T-helper 17 cell (primary cell): ENCODE measurements around the gene ETFBKMT. TPM values are rescaled to one million over a fixed set of nuclear protein-coding genes. Genes with fewer than 3 reads are reported as not detected.
"Not testable (repeated sequence)": the region's sequence is repeated elsewhere in the genome, so short reads cannot be mapped to it uniquely, and the experiment has no call there.

ENCODE experiments used
- ATAC-seq: fragments of 150-1000 bp; cut with Tn5 transposase; 2 replicates; pipeline ENCODE4 v1.10.0; 2021; ENCODE audit warnings: mild to moderate bottlenecking, moderate library complexity
- DNase-seq, 3 donors: peaks; one replicate each; pipeline versions ENCODE4 v3.0.0 to v3.0.0-alpha.2; 2020 to 2021
- H3K9me3 ChIP-seq: one replicate; pipeline ENCODE4 v1.7.0; 2013; ENCODE audit warnings: low read length, mild to moderate bottlenecking; ENCODE audit not compliant: control insufficient read depth, poor library complexity, severe bottlenecking
- H3K27ac Mint-ChIP-seq: one replicate; pipeline ENCODE4 v1.8.0; 2022; ENCODE audit warnings: mild to moderate bottlenecking, moderate library complexity, mixed read lengths
- H3K27me3 Mint-ChIP-seq: one replicate; pipeline ENCODE4 v1.8.0; 2022; ENCODE audit warnings: mixed read lengths
- H3K36me3 Mint-ChIP-seq: one replicate; pipeline ENCODE4 v1.8.0; 2022; ENCODE audit warnings: low read depth, mixed read lengths
- H3K4me1 Mint-ChIP-seq: one replicate; pipeline ENCODE4 v1.8.0; 2022; ENCODE audit warnings: mild to moderate bottlenecking, mixed read lengths
- H3K4me3 Mint-ChIP-seq: one replicate; pipeline ENCODE4 v1.8.0; 2022; ENCODE audit warnings: mild to moderate bottlenecking, moderate library complexity, mixed read lengths
- total RNA-seq, 4 donors: library from RNA in 2 of 4; stranded (reverse) in 2 of 4; gene quantifications; one replicate each; pipeline ENCODE4 v1.2.3 and lab custom pipeline; 2022 to 2026

ETFBKMT gene
- total RNA-seq, 2 donors from 2014 or later: 1.2 to 1.9 TPM

DNA sequence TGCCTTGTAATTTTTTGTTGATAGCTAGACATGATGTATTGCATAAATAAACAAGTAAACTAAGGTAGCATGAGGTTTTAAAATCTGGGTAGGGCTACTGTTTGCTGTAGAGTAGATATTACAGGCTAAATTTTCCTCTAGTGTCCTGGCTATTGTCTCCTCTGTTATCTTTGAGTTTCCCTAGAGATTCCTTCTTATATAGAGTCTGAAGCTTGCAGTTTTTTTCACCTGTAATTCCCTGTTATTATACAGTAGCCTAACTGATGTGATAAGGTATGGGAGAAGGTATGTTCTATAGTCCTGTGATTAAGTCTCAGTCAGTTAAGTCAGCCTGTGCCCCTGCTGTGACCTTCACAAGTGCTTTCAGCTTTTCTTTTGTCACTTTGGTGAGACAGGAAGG is 9.5 kb downstream of the ETFBKMT start:
- ATAC-seq: no peak
- no peak overlapping the region for H3K27ac Mint-ChIP-seq
- peaks cover 9% of the 10 kb centered on the region for H3K9me3 ChIP-seq
- H3K4me1 Mint-ChIP-seq: no peaks in the 10 kb centered on the region
- H3K27me3 Mint-ChIP-seq: no peaks in the 10 kb centered on the region
- H3K4me3 Mint-ChIP-seq: no peak overlapping the region
- peaks cover 3% of the 10 kb centered on the region for H3K36me3 Mint-ChIP-seq
- no peak for DNase-seq

DNA sequence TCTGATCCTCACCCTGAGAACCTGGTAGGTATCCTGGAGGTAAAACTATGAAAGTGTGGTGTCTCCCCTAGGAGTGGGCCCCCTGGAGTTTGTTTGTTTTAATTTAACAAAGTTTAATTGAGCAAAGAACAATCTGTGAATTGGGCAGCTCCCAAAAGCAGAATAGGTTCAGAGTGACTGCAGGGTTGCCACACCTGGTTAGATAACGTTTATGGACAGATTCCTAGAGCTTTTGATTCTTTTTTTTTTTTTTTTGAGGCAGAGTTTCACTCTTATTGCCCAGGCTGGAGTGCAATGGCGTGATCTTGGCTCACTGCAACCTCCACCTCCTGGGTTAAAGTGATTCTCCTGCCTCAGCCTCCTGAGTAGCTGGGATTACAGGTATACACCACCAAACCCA is 10.1 kb downstream of the ETFBKMT start:
- H3K27ac Mint-ChIP-seq, ATAC-seq, H3K4me3 Mint-ChIP-seq, H3K4me1 Mint-ChIP-seq, H3K36me3 Mint-ChIP-seq, H3K27me3 Mint-ChIP-seq, DNase-seq, H3K9me3 ChIP-seq: not testable (repeated sequence)

DNA sequence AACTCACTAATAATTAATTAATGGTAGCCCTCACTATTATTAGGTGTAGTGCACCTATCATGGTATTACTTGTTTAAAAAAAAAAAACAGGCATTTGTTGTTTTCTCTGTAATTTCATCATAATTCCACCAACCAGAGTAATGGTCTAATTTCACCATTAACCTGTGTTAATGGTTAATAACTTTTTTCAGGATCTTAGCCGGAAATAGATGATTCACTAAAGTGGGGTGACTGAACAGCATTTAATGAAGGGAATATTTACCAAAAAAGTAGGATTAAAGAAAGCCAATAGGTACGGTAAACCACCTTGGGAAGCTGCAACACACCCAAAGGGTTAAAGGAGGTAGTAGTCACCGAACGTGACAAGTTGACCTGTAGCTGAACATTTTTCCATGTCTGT is 13.0 kb downstream of the ETFBKMT start:
- H3K27me3 Mint-ChIP-seq: no peaks in the 10 kb centered on the region
- no peak for ATAC-seq

DNA sequence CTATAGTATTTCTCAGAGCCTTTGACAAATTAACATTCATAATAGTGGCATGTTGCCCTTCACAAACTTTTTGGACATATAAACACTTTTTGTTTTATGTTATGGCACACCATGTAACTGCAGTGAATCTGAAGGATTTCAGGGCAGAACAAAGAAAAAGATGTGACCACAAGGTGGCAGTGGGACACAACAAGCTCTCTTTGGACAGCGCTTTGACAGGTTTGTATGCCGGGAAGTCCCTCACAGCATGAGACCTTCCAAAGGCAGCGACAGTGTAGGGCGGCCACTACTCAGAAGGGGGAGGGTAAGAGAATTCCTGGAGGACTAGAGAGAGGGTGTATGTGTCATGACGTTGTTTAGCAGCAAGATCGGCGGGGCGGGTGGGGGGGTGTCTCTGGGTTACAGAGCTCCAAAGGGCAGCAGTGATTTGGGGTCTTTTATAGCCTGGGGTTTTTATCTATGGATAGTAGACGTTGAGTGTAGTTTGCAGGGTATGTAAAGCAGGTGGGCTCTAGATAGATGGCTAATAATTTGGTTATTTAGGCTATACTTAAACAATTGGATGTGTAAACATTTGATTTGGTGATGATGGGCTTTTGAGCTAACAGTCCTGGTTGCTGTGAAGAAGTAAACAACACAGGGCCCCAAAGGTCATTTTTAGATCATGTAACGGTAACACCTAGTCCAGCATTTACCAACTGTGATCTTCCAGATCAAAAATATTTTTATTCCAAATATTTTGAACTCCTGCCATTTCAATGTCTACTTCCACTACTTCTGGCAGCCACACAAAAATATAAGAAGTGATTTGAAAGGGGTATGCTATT is 22.9 kb downstream of the ETFBKMT start:
- Mint-ChIP-seq H3K27me3 (no peaks in the 10 kb centered on the region), H3K27ac (peak overlapping the region; percentile 0), H3K4me3 (no peak overlapping the region), H3K4me1 (peaks cover 3% of the 10 kb centered on the region), H3K36me3 (peaks cover 2% of the 10 kb centered on the region)
- DNase-seq (peak; percentile 26 to 56 (median 40)), ATAC-seq (peak; percentile 96)
- peaks cover 3% of the 10 kb centered on the region for H3K9me3 ChIP-seq

More for the DNA sequence above, 13.0 kb downstream of the ETFBKMT start:
- Mint-ChIP-seq H3K4me3 (no peak overlapping the region), H3K4me1 (no peaks in the 10 kb centered on the region), H3K36me3 (peaks cover 3% of the 10 kb centered on the region), H3K27ac (no peak overlapping the region)
- peaks cover 9% of the 10 kb centered on the region for H3K9me3 ChIP-seq
- DNase-seq: no peak

DNA sequence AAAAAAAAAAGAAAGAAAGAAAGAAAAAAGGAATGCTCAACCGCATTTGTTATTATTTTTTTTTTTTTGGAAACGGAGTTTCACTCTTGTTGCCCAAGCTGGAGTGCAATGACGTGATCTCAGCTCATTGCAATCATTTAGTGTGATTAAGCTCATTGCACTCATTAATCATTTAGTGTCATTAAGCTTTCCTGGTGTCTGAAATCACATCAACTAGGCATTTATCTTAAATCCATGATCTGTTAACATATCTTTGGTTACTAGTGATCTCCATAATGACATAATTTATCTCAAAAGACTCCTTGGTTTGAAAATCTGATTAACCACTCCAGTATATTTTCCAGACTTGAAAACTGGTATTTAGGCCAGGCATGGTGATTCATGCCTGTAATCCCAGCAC is 26.3 kb downstream of the ETFBKMT start:
- H3K27me3 Mint-ChIP-seq: no peaks in the 10 kb centered on the region
- H3K36me3 Mint-ChIP-seq: peaks cover 2% of the 10 kb centered on the region
- peaks cover 3% of the 10 kb centered on the region for H3K9me3 ChIP-seq
- no peak overlapping the region for H3K27ac Mint-ChIP-seq
- no peak for ATAC-seq
- peaks cover 3% of the 10 kb centered on the region for H3K4me1 Mint-ChIP-seq
- no peak for DNase-seq
- no peak overlapping the region for H3K4me3 Mint-ChIP-seq

DNA sequence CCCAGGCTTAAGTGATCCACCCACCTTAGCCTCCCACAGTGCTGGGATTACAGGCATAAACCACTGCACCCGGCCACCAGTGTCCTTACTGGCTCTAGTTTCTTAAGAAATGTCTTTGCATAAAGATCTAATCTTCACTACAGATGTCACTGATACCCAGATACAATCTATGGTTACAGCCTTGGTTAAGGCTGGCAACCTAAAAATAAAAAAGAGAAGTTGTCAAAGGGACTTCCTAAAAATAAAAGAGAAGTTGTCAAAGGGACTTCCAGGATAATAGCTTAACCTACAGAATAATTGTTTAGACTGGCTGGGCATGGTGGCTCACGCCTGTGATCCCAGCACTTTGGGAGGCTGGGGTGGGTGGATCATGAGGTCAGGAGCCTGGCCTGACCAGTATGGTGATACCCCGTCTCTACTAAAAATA is 27.6 kb downstream of the ETFBKMT start:
- Mint-ChIP-seq H3K27ac (no peak overlapping the region), H3K36me3 (peaks cover 2% of the 10 kb centered on the region), H3K4me1 (peaks cover 3% of the 10 kb centered on the region), H3K4me3 (no peak overlapping the region), H3K27me3 (no peaks in the 10 kb centered on the region)
- DNase-seq: no peak
- peaks cover 3% of the 10 kb centered on the region for H3K9me3 ChIP-seq
- peak; percentile 42 for ATAC-seq

DNA sequence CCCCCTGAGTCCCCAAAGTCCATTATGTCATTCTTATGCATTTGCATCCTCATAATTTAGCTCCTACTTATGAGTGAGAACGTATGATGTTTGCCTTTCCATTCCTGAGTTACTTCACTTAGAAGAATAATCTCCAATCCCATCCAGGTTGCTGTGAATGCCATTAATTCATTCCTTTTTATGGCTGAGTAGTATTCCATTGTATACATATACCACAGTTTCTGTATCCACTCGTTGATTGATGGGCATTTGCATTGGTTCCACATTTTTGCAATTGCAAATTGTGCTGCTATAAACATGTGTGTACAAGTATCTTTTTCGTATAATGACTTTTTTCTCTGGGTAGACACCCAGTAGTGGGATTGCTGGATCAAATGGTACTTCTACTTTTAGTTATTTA is 30.4 kb downstream of the ETFBKMT start:
- H3K27me3 Mint-ChIP-seq, H3K27ac Mint-ChIP-seq, H3K4me3 Mint-ChIP-seq, ATAC-seq, H3K9me3 ChIP-seq, DNase-seq, H3K36me3 Mint-ChIP-seq, H3K4me1 Mint-ChIP-seq: not testable (repeated sequence)

DNA sequence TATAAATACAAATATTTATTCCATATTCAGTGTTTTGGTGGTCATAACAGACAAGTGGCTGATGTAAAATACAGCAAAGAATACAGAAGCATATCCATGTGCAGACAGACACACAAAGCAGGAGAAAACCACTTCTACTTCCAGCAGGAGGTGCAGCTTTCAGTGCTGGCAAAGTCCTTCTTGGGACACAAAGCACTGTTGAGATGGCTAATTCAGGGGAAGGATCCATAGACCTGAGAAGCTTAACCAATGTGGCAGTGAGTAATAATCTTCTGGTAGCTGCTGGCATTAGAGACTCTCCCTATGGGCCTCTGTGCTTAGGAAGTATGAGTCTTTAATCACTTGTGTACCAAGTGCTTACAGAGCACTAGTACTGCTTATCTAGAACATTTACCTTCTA is 42.6 kb downstream of the ETFBKMT start:
- Mint-ChIP-seq H3K4me1 (peaks cover 9% of the 10 kb centered on the region), H3K27me3 (no peaks in the 10 kb centered on the region), H3K27ac (no peak overlapping the region), H3K36me3 (peaks cover 6% of the 10 kb centered on the region), H3K4me3 (no peak overlapping the region)
- DNase-seq (no peak), ATAC-seq (no peak)
- peaks cover 2% of the 10 kb centered on the region for H3K9me3 ChIP-seq

DNA sequence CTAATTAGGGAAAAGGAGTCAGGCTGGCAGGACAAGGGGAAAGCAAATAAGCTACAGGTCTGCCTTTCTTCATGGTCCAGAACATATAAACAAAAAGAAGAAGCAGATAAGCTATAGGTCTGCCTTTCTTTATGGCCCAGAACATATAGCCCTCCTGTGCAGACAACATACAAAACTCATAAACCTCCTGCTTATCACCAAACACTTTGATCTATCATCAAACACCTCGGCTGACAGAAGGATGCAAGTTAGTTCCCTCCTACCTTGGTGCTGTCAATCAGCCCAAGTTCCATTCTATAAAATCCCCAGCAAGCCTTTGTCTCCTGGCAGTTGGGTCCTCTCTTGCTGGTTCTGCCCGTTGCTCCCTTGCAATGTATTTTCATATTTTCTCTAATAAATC is 46.1 kb downstream of the ETFBKMT start:
- H3K9me3 ChIP-seq: peaks cover 6% of the 10 kb centered on the region
- DNase-seq (no peak), ATAC-seq (no peak)
- peaks cover 9% of the 10 kb centered on the region for H3K4me1 Mint-ChIP-seq
- H3K36me3 Mint-ChIP-seq: peaks cover 7% of the 10 kb centered on the region
- H3K4me3 Mint-ChIP-seq: no peak overlapping the region
- no peaks in the 10 kb centered on the region for H3K27me3 Mint-ChIP-seq
- no peak overlapping the region for H3K27ac Mint-ChIP-seq

DNA sequence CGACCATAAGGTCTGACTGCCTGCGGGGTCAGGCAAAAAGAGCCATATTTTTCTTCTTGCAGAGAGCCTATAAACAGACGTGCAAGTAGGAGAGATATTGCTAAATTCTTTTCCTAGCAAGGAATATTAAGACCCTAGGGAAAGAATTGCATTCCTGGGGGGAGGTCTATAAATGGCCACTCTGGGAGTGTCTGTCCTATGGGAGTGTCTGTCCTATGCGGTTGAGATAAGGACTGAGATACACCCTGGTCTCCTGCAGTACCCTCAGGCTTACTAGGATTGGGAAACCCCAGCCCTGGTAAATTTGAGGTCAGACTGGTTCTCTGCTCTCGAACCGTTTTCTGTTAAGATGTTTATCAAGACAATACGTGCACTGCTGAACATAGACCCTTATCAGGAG is 48.6 kb downstream of the ETFBKMT start:
- not testable (repeated sequence) for H3K27ac Mint-ChIP-seq, H3K4me1 Mint-ChIP-seq, H3K9me3 ChIP-seq, ATAC-seq, DNase-seq, H3K36me3 Mint-ChIP-seq, H3K27me3 Mint-ChIP-seq, H3K4me3 Mint-ChIP-seq

DNA sequence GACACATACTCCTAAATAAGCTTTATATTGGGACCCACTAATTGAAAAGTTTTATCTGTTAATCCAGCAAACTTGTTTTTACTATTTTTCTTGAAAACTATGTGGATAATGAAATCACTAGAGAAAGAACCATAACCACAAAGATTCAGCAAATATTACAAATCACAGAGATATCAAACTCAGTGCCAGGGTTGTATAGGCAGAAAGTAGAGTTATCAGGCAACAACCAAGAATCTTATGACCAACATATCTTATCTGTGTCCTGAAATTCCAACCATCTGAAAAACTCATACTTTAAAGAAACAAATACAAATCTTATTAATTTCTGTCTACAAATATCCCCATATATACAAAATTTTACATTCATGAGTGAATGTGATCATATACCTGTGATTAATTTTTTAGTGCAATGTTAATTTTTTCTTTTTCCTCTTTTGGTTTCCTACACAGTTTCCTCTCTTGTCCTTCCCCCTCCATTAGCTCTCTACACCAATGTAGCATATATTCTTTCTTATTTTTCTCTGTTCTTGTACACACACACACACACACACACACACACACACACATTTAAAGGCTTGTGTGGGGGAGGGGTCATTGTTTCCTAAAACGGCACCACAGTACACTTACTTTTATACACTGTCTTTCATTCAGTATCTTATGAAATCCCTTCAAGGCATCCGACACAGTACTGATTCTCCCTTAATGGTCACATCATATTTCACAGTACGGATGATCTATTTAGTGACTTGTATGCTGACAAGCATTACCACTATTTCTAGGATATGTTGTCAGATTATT is 50.7 kb downstream of the ETFBKMT start:
- ATAC-seq: no peak
- no peaks in the 10 kb centered on the region for H3K27me3 Mint-ChIP-seq
- H3K27ac Mint-ChIP-seq: no peak overlapping the region
- DNase-seq: no peak
- no peak overlapping the region for H3K4me3 Mint-ChIP-seq
- H3K36me3 Mint-ChIP-seq: peaks cover 5% of the 10 kb centered on the region
- peaks cover 7% of the 10 kb centered on the region for H3K4me1 Mint-ChIP-seq
- peaks cover 6% of the 10 kb centered on the region for H3K9me3 ChIP-seq

DNA sequence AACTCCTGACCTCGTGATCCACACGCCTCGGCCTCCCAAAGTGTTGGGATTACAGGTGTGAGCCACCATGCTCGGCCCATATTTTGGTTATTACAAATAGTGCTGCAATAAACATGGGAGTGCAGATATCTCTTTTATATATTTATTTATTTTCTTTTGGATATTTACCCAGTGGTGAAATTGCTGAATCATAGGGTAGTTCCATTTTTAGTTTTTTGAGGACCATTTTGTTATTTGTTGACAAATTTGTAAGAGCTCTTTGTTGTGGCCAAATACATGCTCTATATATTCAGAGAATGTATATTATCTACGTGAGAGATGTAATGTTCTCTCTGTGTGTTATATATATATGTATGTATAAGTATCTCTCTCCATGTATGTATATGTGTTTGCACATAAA is 53.4 kb downstream of the ETFBKMT start:
- no peak overlapping the region for H3K4me3 Mint-ChIP-seq
- no peaks in the 10 kb centered on the region for H3K9me3 ChIP-seq
- H3K4me1 Mint-ChIP-seq: no peaks in the 10 kb centered on the region
- H3K36me3 Mint-ChIP-seq: peaks cover 3% of the 10 kb centered on the region
- H3K27ac Mint-ChIP-seq: no peak overlapping the region
- H3K27me3 Mint-ChIP-seq: no peaks in the 10 kb centered on the region
- DNase-seq: no peak
- no peak for ATAC-seq

DNA sequence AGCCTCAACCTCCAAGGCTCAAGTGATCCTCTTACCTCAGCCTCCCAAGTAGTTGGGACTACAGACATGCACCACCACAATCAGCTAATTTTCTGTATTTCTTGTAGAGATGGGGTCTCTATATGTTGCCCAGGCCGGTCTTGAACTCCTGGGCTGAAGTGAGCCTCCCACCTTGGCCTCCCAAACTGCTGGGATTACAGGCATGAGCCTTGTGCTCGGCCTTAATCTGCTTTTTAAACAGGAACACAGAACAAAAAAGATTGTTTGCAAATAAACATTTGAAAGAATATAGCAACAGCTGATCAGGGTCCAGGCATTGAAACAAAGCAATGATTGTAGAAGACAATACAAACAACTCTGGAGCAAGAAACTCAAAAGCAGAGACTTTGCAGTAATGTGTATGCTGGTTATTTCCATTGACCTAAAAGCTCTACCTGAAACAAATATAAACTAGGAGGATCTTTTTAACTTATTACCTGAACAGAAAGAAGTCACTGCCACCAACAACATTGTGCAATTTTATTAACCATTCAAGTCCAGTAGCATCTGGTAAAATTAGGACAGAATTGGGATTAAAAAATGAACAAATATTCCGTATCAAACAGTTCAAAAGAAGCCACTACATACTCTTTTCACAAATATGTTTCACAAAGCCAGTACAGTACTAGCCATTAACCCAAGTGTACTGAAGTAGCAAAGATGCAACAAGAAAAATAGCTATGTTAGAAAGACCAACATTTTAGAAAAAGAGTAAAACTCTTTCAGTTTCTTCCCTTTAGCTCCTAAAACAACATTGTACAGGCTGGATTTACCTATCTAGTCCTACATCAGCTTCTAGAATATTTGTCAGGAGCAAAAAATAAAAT is 55.2 kb downstream of the ETFBKMT start:
- ATAC-seq (no peak), DNase-seq (no peak)
- no peak overlapping the region for H3K27ac Mint-ChIP-seq
- no peaks in the 10 kb centered on the region for H3K27me3 Mint-ChIP-seq
- H3K4me1 Mint-ChIP-seq: no peaks in the 10 kb centered on the region
- H3K36me3 Mint-ChIP-seq: peaks cover 3% of the 10 kb centered on the region
- no peak overlapping the region for H3K4me3 Mint-ChIP-seq
- no peaks in the 10 kb centered on the region for H3K9me3 ChIP-seq
